NCI-H2227 (cell line): Measurements from ENCODE around the gene ZIC2.
"Not testable (repeated sequence)": the region's sequence is repeated elsewhere in the genome, so short reads cannot be mapped to it uniquely, and the experiment has no call there.

Experiments used
- DNase-seq: peaks from one replicate; lab custom pipeline; 2025; ENCODE audit not compliant: unreplicated experiment; lab: John Stamatoyannopoulos, UW

ZIC2 gene

DNA sequence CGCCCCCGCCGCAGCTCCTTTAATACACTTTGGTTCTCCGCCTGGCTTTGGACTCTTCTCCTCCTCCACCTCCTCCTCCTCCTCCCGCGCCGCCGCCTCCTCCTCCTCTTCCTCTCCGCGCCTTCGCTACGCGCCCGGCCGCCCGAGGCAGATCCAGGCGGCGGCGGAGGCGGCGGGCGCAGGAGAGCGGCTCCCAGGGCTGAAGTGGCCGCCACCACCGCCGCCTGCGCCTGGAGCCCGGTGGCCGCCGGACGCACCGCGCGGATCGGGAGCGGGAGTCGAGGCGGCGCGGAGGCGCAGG, at the start of gene ZIC2:
TSS of gene ZIC2 (plus strand) at position 50 of the 301 bp plus-strand sequence. CDS start 281 bp downstream, outside the sequence.
- DNase-seq = no peak

DNA sequence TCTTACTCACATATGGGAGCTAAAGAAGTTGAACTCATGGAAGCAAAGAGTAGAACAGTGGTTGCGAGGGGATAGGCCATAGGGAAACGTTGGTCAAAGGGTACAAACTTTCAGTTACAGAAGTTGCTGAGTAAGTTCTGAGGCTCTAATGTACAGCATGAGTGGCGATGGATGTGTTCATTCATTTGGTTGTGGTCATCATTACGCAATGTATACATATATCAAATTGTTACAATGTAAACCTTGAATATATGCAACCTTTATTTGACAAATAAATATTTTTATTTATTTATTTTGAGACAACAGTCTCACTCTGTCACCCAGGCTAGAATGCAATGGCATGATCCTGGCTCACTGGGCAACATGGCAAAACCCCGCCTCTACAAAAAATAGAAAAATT, 48.7 kb upstream of the ZIC2 start:
- DNase-seq = no peak

DNA sequence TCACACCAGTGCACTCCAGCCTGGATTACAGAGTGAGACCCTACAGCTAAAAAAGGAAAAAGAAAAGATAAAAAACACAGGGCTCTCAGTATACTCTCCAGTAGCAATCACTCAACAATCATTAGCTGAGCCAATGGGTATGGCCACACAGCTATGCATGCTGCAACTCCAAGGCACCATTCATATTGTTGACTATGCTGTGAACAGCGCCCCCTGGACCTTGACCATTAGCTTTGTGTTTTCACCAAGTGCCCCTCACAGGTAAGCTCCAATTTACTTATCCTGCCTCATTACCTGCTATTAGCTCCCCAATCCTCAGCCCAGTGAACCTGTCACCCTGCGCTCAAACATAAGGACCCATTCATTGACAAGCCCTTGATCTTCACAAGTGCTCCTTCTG, 45.8 kb upstream of the ZIC2 start:
- DNase-seq = no peak

DNA sequence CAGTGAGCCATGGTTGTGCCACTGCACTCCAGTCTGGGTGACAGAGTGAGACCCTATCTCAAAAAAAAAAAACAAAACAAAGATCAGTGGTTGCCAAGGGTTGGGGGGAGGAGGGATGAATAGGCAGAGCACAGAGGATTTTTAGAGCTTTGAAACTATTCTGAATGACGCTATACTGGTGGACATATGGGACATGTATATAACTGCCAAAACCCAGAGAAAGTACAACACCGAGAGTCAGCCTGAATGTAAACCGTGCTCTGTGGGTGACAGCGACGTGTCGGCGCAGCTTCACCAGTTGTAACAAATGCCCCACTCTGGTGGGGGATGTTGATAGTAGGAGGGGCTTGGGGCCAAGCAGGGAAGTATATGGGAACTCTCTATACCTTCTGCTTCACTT, 42.9 kb upstream of the ZIC2 start:
- no peak for DNase-seq

DNA sequence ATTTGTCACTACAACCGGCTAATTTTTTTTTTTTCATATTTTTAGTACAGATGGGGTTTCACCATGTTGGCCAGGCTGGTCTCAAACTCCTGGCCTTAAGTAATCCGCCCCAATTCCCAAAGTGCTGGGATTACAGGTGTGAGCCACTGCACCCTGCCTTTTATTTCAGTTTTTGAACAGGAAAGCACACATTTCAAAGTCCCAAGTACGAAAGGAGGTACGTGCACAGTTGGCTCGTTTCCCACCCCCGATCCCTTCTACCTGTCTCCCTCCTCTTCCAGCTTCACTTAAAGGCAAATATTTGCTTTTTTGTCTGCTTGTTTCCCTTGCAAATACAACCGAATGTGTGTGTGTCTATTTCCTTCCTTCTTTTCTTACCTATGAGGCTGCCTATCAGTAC, 40.5 kb upstream of the ZIC2 start:
- no peak for DNase-seq

DNA sequence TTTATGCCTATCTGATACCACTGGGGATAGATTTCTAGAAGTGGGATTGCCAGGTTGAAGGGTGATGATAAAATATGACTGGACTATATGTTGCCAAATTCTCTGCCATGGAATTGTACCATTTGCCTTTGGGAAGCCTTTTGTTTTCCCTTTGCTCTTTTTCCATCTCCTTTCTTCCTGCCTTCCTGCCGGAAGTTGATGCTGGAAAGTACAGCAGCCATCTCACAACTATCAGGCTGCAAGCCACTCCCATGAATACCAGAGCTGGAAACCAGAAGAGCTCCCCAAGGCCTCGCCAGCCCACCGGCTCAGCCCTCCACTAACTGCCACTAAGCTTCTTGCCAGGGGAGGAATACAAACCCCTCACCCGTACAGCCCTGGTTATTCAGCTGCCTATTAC, 39.7 kb upstream of the ZIC2 start:
- no peak for DNase-seq

DNA sequence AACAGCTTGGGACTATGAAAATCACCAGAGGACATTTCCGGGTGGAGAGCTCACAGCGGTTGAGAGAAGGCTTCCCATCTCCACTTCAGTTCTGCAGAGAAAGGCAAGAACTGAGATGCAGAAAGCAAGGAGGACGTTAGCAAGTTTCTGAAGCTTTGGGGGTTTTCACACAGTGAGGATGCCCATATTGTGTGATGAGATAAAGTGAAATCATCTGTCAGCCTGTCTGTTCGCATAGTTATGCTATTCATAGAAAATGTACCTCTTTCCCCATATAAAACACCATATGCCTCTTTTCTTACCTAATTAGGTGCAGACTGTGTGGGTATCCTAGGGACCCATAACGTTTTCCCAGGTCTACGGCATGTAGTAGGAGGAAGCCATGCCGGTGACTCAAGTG, 37.5 kb upstream of the ZIC2 start:
- DNase-seq = no peak

DNA sequence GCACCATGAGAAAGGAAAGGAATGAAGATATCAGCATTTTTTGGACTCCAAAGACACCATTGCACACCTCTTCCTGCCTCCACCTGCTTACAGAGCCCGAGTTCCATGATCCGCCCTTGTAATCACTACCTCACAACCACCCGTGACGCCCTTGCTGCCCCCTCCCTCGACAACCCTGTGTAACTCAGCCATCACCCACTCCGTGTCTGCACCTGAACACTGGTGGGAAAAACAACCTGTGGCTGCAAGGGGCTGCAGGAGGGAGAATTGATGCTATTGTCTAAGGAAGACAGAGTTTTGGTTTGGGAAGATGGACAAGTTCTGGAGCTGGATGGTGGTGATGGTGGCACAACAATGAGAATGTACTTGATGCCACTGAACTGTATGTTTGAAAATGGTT, 37.0 kb upstream of the ZIC2 start:
- DNase-seq = no peak

DNA sequence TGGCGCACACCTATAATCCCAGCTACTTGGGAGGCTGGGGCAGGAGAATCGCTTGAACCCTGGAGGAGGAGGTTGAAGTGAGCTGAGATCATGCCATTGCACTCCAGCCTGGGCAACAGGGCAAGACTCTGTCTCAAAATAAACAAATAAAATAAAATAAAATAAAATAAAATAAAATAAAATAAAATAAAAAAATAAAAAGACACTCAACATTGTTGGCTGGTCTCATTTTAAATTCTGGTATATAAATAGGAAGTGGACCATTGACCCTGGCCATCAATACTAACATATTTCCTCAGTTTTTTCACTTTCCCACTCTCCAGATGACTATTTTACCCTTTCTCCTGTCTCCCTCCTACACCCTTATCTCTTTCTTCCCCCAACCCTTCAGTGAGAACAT, 36.1 kb upstream of the ZIC2 start:
- not testable (repeated sequence) for DNase-seq

DNA sequence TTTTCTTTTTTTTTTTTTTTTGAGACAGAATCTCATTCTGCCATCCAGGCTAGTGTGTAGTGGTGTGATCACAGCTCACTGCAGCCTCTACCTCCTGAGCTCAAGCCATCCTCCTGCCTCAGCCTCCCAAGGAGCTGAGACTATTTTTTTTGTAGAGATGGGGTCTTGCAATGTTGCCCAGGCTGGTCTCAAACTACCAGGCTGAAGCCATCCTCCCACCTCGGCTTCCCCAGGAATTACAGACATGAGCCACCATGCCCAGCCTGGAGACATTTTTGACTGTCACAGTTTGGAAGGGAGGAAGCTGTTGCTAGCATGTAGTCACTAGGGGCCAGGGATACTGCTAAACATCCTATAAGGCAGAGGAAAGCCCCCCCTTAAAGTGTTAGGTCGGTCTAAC, 33.9 kb upstream of the ZIC2 start:
- no peak for DNase-seq

DNA sequence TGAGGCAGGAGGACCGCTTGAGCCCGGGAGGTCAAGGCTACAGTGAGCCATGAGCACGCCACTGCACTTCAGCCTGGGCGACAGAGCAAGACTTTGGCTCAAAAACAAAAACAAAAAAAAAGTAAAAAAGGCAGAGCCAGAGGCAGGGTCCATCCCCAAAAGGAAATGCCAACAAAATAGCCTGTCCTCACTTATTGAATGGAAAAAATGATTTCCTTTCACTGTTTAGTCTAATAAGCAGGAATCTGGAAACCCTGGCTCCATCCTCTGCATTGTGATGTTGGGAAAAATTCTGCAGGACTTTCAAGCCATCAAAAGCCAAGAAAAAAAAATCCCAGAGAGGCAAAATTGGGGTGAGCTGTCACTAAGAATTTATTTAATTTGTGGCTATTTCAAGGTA, 33.2 kb upstream of the ZIC2 start:
- DNase-seq = no peak

DNA sequence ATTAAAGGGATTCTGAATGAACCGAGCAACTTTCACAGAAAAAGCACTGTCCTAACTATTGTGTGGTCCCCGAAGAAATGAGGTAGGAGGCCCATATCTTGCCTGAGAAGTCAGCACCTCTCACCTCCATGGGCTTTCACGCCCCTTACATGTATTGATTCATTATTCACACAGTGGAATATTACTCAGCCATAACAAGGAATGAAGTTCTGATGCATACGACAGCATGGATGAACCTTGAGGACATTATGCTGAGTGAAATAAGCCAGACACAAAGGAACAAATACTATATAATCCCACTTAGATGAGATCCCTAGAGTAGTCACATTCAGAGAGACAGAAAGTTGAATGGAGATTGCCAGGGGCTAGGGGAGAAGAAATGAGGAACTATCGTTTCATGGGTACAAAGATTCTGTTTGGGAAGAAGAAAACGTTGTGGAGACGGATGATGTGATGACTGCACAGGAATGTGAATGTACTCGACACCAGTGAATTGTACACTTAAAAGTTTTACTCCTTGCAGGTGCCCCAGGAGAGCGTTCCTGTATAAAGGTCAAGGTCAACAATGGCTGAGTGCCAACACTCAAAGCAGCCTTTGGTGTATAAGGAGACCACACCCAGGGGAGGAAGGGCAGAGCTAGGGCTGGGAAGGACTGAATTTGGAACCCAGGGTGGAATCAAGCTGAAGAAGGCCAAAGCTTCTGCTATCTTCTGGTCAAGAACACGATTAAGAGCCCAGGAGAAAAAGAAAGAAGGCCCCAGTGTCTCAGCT, 32.5 kb upstream of the ZIC2 start:
- DNase-seq = no peak

DNA sequence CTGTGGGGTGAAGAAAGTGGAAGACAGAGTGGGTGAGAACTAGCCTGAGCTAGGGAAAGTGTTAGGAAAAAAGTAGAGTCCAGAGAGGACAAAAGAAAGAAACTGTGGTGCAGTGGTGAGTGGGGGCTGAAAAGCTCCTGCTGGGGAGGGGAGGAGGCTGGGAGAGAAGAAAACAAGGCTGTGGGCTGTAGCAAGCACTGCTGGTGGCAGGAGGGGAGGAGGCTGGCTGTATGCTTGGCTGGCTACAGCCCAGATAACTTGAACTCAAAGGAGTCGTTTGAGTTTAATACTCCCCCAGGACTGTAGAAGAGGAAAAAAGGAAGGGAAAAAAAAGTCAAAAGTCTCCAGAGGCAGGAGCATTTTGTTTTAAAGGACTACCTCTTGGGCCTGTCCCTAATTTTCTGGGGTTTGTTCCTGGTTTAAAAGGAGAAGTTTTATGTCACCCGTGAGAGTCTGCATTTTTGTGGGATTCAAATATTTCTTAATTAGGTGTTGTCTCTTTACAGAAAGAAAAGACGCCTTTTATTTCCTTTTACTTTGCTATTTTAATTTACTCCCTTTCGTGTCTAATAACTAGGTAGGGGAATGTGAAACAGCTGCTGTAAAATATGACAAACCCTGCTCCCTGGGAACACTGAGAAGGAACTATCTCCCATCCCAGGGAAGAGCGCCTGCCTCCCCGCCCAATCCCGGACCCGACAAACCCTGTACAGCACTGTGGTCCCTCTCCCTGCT, 31.7 kb upstream of the ZIC2 start:
- peak; percentile 31 for DNase-seq

DNA sequence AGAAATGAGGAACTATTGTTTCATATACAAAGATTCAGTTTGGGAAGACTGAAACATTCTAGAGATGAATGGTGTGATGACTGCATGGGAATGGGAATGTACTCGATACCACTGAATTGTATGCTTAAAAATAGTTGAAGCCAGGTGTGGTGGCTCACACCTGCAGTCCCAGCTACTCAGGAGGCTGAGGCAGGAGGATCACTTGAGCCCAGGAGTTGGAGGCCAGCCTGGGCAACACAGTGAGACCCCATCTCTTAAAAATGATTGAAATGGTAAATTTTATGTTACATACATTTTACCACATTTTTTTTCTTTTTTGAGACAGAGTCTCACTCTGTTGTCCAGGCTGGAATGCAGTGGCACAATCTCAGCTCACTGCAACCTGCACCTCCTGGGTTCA, 29.9 kb upstream of the ZIC2 start:
- DNase-seq = not testable (repeated sequence)

DNA sequence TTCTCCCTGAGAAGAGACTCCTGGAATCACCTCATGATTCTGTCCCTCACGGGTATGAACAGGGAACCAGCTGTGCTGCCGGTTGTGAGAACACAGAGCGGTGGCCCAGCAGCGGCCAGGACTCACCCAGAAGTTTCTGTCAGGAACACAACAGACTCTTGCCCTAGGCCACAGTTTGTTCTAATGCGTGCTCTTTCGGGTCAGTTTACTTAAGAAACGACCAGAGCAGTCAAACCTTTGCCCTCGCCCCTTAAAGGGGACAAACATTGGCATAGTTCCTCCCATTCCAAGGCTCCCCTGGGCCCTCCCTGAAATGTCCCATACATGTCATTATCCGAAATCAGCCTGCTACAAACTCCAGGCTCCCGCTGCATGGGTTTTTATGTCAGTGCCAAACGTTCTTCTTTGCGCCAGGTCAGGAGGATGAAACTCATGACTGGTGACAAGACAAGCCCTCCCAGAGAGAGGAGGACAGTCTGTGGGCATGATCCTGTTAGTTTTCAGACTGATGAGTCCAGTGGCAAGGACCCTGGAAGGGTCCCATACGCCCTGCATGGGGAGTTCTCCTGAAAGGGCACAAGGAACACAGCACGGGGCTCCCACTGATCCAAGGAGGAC, 28.3 kb upstream of the ZIC2 start:
- no peak for DNase-seq

DNA sequence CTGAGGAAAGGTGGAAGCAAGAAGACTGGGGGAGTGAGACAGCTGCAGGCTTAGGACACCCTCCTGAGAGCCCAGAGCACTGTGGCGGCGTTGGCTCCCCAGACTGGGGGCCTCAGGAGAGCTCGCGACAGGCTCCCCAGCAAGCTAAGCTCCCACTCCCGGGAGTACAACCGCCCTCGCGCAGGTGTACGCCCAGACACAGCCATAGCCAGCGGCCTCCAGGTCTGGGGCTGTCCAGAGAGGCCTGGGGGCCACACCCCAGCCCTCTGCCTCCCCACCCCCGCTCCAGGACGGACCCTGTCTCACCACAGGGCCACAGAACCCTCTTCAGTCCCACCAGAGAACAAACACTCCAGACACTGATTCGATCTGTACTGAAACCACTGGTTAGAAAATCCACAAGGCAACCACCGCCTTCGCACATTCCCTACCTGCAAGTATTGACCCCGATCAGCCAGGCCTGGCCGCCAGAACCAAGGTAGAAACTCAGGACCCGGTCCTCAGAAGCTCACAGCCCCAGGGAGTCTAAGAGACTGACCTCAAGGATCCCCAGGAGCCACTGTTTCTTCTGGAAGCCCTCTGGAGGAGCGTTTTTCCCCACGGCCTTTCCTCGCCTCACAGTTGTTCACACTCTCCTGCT, 26.4 kb upstream of the ZIC2 start:
- no peak for DNase-seq

DNA sequence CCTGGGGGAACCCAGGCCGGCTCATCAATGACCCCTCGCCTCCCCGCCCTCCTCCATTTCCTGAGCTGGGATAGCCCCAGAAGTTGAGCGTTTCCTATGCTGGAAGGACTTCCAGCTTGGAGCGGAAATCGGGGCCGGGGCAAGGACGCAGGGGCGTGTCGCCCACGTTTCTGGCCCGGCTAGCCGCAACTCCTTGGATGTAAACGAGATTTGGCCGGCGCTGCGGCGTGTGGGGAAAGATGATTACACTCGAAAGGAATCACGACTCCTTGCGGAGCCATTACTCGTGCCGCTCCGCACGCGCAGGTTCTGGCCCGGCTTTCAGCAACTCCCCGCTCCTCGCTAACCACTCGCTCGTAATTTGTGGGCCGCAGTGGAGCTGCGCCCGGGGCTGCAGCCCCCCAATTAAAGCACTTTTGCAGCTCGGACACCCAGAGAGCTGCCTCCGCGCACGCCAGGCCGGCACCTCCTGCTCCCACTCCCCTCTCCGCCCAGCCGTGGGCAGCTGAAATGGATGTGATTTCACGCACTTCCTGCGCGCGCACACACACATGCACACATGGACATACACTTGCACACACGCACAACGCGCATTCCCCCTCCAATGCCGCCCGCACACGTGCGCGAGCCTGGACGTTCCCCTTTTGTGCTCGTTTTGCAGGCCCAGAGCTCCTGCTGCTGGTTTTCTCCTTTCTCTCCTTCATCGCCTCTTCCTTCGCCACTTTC, 25.7 kb upstream of the ZIC2 start:
- DNase-seq = no peak

DNA sequence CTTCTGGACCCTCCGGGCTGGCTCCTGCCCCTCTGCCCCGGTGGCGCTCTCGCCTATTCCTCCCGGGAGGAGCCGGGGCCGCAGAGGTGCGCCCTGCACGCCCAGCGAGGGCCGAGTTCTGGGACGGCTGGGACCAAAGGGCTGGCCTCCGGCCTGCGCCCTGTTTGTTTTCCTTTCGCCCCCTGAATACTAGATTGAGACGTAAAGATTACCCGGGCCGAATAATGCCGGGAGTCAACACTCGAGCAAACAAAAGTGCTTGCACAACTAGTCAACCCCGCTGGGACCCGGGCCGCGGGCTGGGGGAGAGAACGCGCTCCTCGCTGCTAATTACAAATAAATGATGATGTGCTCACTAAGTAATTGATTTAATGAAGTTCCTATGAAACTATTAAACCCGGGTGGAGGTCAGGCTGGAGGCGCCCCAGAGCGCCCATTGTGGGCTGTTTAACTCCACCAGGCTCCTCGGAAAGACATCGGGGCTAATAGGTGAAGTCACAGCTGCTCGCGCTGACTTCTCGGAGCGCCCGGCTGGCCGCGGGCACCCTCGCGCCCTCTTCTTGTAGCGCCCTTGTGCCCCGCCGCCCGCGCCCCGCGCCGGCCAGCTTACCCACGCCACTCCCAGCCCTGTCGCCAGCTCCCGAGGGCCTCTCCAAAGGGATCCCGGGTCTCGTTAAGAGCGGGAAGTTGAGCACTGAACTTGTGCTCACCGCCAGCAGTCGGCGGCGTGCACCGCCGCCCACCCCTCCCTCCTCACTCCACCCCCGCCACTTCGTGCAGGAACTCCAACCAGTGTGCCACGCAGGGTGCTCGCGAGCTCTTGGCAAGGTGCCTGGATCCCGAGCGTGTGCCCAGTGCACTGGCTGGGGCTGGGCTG, 24.9 kb upstream of the ZIC2 start:
- DNase-seq = no peak

DNA sequence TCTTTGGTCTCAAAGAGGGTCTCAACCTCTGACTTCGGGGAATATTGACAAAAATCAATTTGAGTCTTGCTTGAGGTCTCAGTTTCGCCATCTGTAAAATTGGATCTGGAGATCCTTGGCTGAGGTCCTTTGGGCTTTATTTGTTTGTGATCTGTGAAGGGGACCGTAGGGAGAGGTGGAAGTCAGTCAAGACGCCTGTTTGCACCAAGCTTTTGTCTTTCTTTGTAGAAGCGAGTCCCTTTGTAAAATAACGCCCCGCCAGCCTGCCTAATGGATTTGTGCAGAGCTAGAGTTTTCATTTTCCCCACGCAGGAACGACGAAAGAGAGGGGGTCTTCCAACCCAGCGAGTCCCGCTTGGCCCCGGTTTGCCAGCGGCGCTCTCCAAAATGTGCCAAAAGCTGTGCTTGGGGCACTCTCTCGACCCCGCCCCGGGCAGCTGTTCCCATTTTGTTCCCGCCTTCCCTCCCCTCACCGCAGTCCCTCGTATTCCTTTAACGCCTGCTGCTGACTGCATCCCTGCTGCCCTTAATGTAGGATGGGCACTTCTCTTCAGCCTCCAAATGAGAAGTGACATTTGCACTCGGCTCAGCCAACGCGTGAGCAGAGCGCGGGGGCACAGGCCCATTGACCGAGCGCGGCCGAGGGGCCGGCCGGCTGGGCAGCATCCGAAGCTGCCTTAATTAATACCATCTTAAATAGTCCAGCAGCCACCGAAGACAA, 23.0 kb upstream of the ZIC2 start:
- DNase-seq = no peak

DNA sequence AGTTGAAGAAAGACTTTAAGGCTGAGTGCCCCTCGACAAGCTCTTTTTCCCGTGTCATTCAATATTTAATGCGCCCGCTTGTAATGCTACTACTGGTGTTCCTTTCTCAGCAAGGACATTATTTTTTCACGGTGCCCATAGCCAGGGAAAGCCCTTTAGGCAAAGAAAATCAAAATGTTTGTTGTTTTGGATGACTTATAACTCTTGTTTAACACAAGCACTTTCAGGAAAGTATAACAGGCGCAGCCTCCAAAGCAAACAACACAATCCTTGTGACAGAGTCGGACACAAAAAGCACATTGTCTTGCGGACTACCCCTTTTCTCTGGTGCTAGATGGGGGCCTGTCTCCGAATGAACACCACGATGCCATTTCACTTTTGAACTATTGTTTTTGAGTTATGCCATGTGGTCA, 22.5 kb upstream of the ZIC2 start:
- DNase-seq = no peak
